CD4-positive, alpha-beta T cell treated with Interleukin-15 for 4 hours (primary cell): ENCODE data around the gene AFG1L.
"Not testable (repeated sequence)": the region's sequence is repeated elsewhere in the genome, so short reads cannot be mapped to it uniquely, and the experiment has no call there.

ENCODE experiments used
- DNase-seq: peaks from one replicate; pipeline ENCODE4 v3.0.0-alpha.2; 2020; ENCODE audit warnings: low spot score

AFG1L gene

DNA sequence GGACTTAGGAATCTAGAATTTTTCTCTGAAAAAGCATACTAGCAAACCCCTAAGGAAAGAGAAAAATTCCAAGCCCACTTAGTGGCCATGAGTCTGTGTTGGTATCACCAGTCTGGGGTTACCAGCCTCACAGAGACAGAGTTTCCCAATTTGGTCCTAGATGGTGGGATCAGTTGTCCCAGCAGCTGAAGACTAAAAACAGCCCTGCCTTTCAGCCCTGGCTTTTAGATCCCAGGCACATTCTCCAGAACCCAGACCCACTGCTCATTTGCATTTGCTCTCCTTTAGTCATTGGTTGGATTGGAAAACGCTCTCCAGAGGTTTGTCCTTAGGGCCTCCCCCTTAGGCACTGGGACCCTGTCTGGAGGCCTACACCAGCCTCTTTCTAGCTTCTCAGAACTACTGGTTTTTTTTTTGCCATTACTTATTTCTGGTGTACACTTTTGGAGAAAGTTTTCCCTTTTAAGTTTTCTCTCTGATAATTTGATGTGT, 226.8 kb downstream of the AFG1L start:
- DNase-seq, result no peak

- DNase-seq, result no peak
These were observed 228.8 kb downstream of the AFG1L start for GRCh38 chr6:108523697-108524096.

DNA sequence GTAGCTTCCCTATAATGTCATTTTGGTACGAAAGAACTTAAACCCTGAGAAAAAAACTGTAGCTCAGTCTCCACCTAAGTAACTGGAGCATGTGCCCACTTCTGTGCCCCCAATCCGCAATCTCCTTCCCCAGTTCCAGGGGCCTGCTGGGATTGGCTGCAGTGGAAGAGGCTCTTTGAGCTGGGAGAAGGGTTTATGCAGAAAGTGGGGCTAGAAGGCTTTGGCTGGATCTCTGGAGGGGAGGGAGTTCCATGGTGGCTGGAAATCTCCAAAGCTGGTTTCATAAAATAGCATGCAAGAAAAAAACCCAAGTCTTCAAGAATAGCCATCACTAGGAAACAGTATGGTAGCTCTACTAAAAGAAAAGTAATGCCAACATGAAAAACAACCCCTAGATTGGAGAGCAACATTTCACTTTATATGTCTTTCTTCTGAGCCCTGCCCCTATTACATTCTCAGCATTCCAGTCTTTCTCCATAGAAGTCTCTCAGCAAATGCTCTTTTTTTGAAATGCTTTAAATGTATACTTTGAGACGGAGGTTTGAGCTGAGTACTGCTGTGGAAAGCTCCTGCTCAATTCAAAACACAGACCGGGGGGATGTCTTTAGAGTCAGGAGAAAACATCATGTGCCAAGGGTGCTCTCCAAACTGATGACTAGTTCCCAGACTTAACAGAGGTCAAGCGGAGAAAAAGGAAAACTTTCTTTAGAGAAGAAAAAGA, 229.8 kb downstream of the AFG1L start:
- DNase-seq, result no peak

- peak; percentile 8 for DNase-seq
These were observed 231.9 kb downstream of the AFG1L start for GRCh38 chr6:108526739-108527174.

DNA sequence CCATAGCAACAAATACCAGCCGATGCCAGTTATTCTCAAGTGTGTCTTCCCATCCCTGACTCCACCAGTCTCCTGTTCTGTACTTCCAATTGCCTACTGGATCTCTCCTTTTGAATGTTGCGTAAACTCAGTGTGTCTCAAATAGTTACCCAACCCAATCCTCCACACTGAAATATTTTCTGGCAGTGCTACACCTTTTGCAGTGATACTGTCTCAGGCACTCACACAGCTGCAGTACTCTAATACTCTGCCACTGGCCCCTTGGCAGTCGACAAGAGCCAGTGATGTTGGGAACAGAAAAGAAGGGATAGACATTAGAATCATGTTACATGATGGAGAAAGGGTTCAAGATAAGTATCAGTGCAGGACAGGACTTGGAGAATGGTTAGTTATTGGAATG, 234.0 kb downstream of the AFG1L start:
- no peak for DNase-seq

DNA sequence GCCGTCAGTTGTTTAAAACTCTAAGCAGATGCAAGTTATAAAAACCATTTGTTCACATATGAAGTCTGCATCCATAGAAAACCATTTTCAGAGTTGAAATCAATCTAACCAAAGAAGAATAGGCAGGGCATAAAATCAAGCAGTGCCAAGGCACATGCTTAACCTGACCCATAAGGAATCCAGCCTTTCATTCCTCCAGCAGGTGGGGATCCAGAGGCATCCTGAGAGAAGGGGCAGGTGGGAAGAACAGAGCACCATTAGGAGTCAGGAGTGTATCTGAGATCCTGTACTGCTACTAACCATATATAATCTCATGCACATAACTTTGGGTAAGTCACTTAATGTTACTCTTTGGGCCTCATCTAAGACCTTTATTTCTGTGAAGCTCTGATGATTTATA, 236.5 kb downstream of the AFG1L start:
- no peak for DNase-seq

- no peak for DNase-seq
These were observed 240.4 kb downstream of the AFG1L start for GRCh38 chr6:108535114-108535742.

- not testable (repeated sequence) for DNase-seq
These were observed 241.2 kb downstream of the AFG1L start for GRCh38 chr6:108535920-108536535.

DNA sequence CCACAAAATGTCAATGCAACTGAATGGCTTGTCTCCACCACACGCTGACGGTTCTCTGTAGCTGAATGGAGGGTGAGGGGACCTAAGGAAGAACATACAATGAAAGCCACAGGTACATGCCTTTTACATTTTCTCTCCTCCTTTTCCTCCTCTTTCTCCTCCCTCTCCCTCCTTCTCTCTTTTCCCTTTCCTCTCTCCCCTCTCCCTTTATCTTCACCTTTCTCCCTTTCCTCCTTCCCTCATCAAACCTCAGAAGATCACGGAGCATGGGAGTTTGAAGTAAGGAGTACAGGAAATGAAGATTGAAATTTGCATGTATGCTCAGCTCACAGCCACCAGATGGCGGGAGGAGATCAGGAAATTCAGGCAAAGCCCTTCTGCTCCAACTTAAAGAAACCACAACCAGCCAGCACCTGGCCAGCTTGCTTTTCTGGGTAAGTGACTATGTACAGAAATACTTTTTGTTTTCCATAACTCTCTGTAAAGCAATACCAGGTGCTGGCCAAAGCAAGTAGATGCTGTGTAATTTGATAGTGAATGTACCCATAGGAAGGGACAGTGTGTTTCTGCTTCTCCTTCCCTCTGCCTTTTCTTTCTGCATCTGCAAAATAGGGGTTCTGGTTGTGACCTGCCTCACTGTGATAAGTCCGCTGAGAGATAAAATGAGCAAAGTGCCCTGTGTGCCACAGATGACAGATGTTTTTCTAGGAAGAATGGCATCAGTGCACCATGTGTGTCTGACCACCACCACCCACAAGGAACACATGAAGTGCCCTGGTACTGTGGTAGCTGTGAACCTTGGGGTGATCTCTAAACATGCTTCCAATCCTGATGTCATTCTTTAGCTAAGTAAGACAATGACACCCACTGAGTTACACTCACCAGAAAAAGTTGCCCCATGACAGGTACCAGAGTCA, 247.2 kb downstream of the AFG1L start:
- DNase-seq, result peak; percentile 73

DNA sequence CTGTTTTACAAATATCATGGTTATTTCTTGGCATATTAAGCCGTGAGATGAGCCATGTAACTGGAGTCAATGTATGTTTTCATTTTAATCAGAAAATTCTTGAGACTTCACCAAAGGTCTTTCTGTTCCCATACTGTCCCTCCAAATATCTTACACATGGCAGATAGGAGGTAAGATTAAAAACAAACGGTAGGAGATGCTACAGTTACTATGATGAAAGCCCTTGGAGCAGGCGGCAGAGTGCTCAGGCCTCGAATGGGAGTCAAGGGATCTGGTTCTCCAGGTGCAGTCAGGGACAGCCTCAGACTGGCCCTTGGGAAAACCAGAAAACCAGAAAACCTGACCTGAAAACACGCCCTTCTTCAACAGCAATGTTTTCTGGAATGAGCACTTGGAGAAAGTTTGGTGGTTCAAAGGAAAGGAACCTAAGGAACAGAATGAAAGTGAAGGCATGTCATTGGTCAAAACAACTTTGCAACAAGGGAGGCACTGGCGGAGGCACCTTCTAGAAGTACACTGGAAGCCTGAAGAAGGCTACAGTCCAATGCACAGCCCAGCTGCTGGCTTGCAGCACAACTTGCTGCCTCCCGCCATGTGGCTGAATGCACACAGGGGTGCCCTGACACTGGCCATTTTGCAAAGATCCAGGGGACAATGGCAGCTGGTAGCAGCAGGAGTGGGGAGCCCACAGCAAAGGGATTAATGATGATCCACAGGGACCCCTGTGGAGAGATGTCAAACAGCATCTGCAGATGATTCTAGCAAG, 248.5 kb downstream of the AFG1L start:
- no peak for DNase-seq

GRCh38 chr6:108544606-108545005, 249.8 kb downstream of the AFG1L start:
- DNase-seq, result no peak

DNA sequence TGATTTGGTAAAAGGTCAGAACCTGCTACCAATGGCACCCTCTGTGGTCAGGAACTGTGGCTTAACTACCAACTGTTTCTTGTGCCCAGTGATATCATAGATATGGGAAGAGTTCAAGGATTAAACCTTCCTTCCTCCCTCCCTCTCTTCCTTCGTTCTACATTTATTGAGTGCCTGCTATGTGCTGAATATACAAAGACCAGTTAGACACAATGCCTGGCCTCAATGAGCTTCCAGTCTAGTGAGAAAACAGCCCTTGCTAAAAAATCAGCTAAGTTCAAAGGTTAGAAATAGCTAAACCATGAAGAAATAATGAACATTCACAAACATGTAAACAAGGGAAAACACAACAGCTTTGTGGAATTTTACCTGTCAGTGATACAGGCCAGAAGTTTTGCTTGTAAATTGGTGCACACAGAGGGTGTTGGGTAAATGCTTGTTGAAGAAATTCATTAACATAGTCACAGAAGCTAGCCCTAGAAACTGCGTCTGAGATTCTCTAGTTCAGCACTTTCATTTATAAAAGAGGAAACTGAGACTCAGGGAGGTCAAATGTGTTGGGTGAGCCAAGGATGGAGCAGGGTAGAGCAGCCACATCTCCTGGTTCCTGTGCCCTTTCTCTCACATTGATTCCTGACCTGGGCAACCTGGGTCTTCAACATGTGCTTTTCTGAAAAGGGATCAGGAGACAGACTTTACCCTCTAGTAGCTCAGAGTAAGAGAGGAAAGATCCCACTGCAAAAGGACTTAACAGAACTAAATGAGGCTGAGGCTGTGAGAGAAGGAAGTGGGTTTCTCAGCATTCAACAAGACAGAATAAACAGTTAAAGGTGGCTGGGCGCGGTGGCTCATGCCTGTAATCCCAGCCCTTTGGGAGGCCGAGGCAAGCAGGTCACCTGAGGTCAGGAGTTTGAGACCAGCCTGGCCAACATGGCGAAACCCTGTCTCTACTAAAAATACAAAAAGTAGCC, 251.5 kb downstream of the AFG1L start:
- no peak for DNase-seq

DNA sequence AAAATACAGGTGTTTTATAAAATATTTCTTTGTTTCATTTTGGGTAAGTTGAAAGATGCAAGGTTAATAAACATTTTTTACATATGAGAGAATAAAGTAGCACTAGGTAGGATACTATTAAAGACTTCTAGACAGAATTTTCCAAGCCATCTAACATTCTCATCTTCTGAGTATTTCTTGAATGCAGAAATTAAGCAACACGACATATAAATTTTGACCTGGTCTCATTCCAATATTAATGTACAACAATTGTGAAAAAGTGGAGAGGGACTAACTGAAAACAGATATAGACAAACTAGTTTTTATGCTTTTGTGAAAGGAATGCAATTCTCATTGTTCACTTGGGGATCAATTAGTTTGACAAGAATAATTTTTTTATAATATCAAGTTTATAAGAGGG, 254.4 kb downstream of the AFG1L start:
- no peak for DNase-seq

- DNase-seq, result no peak
These were observed 254.9 kb downstream of the AFG1L start for GRCh38 chr6:108549741-108550140.

- DNase-seq, result no peak
These were observed 255.4 kb downstream of the AFG1L start for GRCh38 chr6:108550256-108550655.

- no peak for DNase-seq
These were observed 260.7 kb downstream of the AFG1L start for GRCh38 chr6:108555399-108556052.

- no peak for DNase-seq
These were observed 261.4 kb downstream of the AFG1L start for GRCh38 chr6:108556250-108556649.

DNA sequence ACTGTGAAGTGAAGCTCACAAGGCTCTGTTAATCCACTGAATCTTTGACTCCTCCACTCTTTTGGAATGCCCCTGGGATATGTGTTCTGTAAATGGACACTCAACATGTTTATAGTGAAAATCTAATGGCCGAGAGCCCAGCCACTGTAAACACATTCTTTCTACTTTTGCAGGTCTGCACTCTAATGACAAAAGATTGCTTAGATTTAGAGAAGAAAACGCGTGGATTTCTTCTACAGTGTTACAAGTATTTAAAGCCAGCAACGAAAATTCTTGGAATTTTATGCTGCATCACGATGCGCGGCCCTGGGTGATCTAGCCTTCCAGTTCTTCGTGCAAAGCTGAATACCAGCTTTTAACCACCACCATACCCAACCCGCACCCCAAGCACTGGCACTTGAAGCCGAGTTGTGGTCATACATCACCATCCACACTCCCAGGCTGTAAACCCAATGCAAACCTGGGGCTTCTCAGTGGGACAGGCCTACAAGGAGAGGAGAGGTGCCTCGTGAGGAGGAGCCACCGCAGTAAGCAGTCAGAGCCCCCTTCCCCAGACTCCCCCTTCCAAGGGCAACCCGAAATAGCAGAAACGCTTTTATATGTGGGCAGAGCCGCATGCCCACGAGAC, 262.1 kb downstream of the AFG1L start:
- DNase-seq, result no peak
